ENCODE data around the gene ZNF391.
A peak's percentile ranks its signal among the peaks of the same experiment; 100 is the strongest.

ZNF391 gene
- long read RNA-seq, full-length matches to known transcripts = 2 of 5 reads
- long read RNA-seq, partial matches to known transcripts = 0 of 5 reads
- long read RNA-seq, other reads (novel, unspliced or antisense) = 3 of 5 reads

DNA sequence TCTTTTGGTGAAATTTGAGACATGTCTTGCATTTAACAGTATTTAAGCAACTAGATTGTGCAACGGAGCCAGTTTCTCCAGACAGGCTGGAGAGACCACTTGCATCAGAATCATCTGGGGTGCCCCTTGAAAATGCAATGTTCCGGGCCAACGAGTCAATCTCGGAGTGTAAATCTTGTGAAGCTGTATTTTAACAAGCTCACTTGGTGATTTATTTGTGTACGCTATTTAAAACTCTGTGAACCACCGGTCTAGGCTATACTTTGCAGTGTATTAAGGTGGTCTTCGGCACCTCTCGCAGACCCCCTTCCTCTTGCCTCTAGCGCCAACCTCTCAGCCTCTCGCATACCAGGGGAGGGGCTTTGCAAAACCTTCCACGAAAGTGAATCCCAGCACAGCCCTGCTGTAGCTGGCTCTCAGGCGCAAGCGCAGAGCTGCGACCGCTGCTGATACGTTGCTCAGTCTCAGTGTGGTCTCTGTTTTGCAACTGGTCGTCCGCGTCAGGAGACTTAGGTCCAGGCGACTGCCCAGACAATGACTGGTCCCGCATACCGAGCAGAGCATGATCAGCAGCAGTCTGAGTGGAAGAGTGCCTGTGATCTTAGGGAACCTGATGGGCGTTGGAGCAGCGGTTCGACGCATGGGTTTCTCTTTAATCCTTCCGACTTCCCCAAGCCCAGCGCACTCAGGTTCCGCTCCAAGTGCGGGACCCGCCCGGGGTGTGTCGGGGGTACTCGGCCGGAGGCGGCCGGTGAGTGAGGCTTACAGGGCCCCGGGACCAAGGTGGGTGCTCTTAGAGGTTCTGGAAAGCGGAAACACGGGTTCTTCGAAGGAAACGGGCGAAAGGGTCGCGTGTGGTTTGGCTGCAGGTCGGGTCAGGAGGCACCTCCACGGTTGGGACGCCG lies at the start of gene ZNF391:
Gene ZNF391 (plus strand): TSS at position 467 of the 905 bp plus-strand sequence. CDS start 11,612 bp downstream, outside the sequence.
- peak within 1 kb of the TSS; percentile 49 for H3K4me3 ChIP-seq (replicated peaks; ENCODE audit: insufficient read depth, low read length)
- TF ChIP-seq SPI1 (IDR thresholded peaks at IDR 0.05; ENCODE audit: borderline replicate concordance, low read depth) = peak; percentile 27; the same call in 1 of the 2 replicates
- peak; percentile 92 for TF ChIP-seq POLR2AphosphoS5 (IDR thresholded peaks at IDR 0.05; ENCODE audit: low read depth)
- no peak for TF ChIP-seq CTCF (IDR thresholded peaks at IDR 0.05; ENCODE audit: insufficient read depth, low read length)
- peak; percentile 86 for TF ChIP-seq GABPA (IDR thresholded peaks at IDR 0.05; ENCODE audit: low read depth)
- peak; percentile 60 for TF ChIP-seq REST (IDR thresholded peaks at IDR 0.05; ENCODE audit: insufficient replicate concordance, low read depth)
- peak within 1 kb of the TSS; percentile 77 for H3K27ac ChIP-seq (replicated peaks)
- peak; percentile 22 to 79 for DNase-seq (ENCODE audit: low read depth in 1 of 2, low spot score in 1 of 2)
- H3K27me3 ChIP-seq (ENCODE audit: insufficient read depth, poor library complexity, severe bottlenecking) = no peaks in the 10 kb centered on the region

DNA sequence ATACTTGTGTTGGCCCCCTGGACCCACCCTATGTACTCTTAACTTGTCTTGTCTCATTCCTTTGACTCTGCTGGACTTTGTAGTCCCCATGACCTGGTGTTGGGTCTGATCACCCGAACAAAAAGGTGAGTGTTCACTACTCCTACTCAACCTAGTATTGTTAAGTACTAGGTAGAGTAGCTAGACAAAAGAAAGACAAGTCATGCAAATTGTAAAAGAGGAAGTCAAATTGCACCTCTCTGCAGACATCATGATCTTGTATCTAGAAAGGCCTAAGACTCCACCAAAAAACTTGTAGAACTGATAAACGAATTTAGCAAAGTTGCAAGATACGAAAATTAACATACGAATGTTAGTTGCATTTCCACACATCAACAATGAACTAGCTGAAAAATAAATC lies 35.7 kb upstream of the ZNF391 start:
- Histone ChIP-seq H3K27me3 (ENCODE audit: insufficient read depth, poor library complexity, severe bottlenecking) (no peaks in the 10 kb centered on the region), H3K4me3 (replicated peaks; ENCODE audit: insufficient read depth, low read length) (no peak overlapping the region), H3K27ac (replicated peaks) (no peak overlapping the region)
- peak; percentile 42; the same call in 1 of the 2 replicates for TF ChIP-seq SPI1 (IDR thresholded peaks at IDR 0.05; ENCODE audit: borderline replicate concordance, low read depth)
- no peak for TF ChIP-seq GABPA (IDR thresholded peaks at IDR 0.05; ENCODE audit: low read depth)
- DNase-seq (ENCODE audit: low read depth in 1 of 2, low spot score in 1 of 2) = no peak

- no peak for DNase-seq (ENCODE audit: low read depth in 1 of 2, low spot score in 1 of 2)
- TF ChIP-seq CTCF (IDR thresholded peaks at IDR 0.05; ENCODE audit: insufficient read depth, low read length) (no peak), SPI1 (IDR thresholded peaks at IDR 0.05; ENCODE audit: borderline replicate concordance, low read depth) (no peak), GABPA (IDR thresholded peaks at IDR 0.05; ENCODE audit: low read depth) (no peak), REST (IDR thresholded peaks at IDR 0.05; ENCODE audit: insufficient replicate concordance, low read depth) (no peak), POLR2AphosphoS5 (IDR thresholded peaks at IDR 0.05; ENCODE audit: low read depth) (no peak)
- H3K4me3 ChIP-seq (replicated peaks; ENCODE audit: insufficient read depth, low read length) = no peak overlapping the region
- H3K27ac ChIP-seq (replicated peaks) = no peak overlapping the region
- H3K27me3 ChIP-seq (ENCODE audit: insufficient read depth, poor library complexity, severe bottlenecking) = no peaks in the 10 kb centered on the region
Observed at GRCh38 chr6:27358786-27359185, 29.8 kb upstream of the ZNF391 start.

DNA sequence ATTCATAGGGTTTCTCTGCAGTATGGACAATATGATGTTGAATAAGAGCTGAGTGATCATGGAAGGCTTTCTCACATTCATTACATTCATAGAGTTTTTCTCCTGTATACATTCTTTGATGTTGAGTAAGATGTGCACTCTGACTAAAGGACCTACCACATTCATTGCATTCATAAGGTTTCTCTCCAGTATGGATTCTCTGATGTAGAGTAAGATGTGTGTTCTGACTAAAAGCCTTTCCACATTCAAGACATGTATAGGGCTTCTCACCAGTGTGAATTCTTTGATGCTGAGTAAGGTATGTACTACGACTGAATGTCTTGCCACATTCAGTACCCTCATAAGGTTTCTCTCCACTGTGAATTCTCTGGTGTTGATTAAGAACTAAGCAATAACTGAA lies 29.3 kb upstream of the ZNF391 start:
- Histone ChIP-seq H3K27me3 (ENCODE audit: insufficient read depth, poor library complexity, severe bottlenecking) (no peaks in the 10 kb centered on the region), H3K4me3 (replicated peaks; ENCODE audit: insufficient read depth, low read length) (no peak overlapping the region), H3K27ac (replicated peaks) (no peak overlapping the region)
- no peak for DNase-seq (ENCODE audit: low read depth in 1 of 2, low spot score in 1 of 2)
- TF ChIP-seq SPI1 (IDR thresholded peaks at IDR 0.05; ENCODE audit: borderline replicate concordance, low read depth) (no peak), REST (IDR thresholded peaks at IDR 0.05; ENCODE audit: insufficient replicate concordance, low read depth) (no peak), CTCF (IDR thresholded peaks at IDR 0.05; ENCODE audit: insufficient read depth, low read length) (no peak), POLR2AphosphoS5 (IDR thresholded peaks at IDR 0.05; ENCODE audit: low read depth) (no peak), GABPA (IDR thresholded peaks at IDR 0.05; ENCODE audit: low read depth) (no peak)
